ENCODE measurements around the gene AP4E1.

The AP4E1 gene

GRCh38 chr15:50876989-50877360 lies 31.5 kb upstream of the AP4E1 start:
- no peaks in the 10 kb centered on the region for H3K36me3 ChIP-seq (ENCODE audit: insufficient read depth, low read length)
- H3K79me2 ChIP-seq (ENCODE audit: control insufficient read depth, insufficient read depth, low read length, unreplicated experiment) = no peaks in the 10 kb centered on the region
- peaks cover 22% of the 10 kb centered on the region for H3K4me1 ChIP-seq (ENCODE audit: control insufficient read depth, insufficient read depth, low read length, unreplicated experiment)
- peak overlapping the region; percentile 66 for H3K4me3 ChIP-seq (ENCODE audit: low read depth, low read length)
- H2AFZ ChIP-seq (ENCODE audit: low read length, unreplicated experiment) = peak overlapping the region; percentile 97
- H3K27ac ChIP-seq (ENCODE audit: low read depth, low read length) = no peak overlapping the region
- peaks cover 14% of the 10 kb centered on the region for H3K27me3 ChIP-seq (ENCODE audit: insufficient read depth, low read length)

GRCh38 chr15:50879016-50879617 lies 29.4 kb upstream of the AP4E1 start:
- H3K79me2 ChIP-seq (ENCODE audit: control insufficient read depth, insufficient read depth, low read length, unreplicated experiment) = no peaks in the 10 kb centered on the region
- H3K27ac ChIP-seq (ENCODE audit: low read depth, low read length) = no peak overlapping the region
- no peaks in the 10 kb centered on the region for H3K27me3 ChIP-seq (ENCODE audit: insufficient read depth, low read length)
- H3K36me3 ChIP-seq (ENCODE audit: insufficient read depth, low read length) = no peaks in the 10 kb centered on the region
- H2AFZ ChIP-seq (ENCODE audit: low read length, unreplicated experiment) = peak overlapping the region; percentile 11
- no peak overlapping the region for H3K4me3 ChIP-seq (ENCODE audit: low read depth, low read length)
- H3K4me1 ChIP-seq (ENCODE audit: control insufficient read depth, insufficient read depth, low read length, unreplicated experiment) = peaks cover 27% of the 10 kb centered on the region

DNA sequence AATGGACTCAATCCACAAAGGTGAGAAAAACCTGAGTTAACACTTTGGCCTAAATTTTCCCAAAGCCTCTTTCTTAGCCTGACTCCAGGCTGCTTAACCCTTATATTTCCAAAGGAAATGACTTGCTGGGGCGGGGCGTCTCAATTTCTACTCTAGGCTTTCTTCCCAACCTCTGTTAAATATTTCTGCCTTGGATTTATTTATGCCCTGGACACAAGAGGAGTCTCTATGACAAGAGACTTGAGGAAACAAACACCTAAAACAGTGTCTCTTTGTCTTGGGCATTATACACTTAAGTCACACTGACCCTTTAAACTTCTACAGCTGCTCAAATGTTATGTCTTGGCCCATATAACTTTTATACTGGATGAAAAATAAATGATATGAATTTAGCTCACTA lies 28.3 kb upstream of the AP4E1 start:
- Histone ChIP-seq H3K27ac (ENCODE audit: low read depth, low read length) (peak overlapping the region; percentile 46), H3K4me1 (ENCODE audit: control insufficient read depth, insufficient read depth, low read length, unreplicated experiment) (peaks cover 37% of the 10 kb centered on the region), H3K4me3 (ENCODE audit: low read depth, low read length) (no peak overlapping the region), H2AFZ (ENCODE audit: low read length, unreplicated experiment) (peak overlapping the region; percentile 21), H3K36me3 (ENCODE audit: insufficient read depth, low read length) (no peaks in the 10 kb centered on the region), H3K27me3 (ENCODE audit: insufficient read depth, low read length) (no peaks in the 10 kb centered on the region), H3K79me2 (ENCODE audit: control insufficient read depth, insufficient read depth, low read length, unreplicated experiment) (no peaks in the 10 kb centered on the region)

DNA sequence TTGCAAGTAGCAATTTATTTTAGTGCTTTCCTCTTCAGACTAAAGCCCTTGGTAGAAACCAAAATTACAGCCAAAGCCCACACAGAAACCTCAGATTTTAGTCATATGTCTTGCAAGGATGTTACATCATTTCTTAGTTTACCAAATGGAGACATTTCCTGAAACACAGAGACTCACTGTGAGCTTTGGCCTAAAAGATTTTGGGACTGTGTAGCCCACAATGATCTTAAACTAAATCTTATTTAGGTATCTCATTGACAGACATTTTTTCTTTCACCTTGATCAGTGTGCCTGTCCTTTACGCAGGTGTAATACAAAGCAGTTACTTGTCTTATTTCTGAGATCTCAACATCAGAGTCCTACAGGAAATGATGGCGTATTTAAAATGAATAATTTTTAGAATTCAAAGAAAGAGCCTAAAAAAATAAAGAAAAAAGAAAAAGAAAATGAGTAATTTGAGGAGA lies 27.8 kb upstream of the AP4E1 start:
- peak overlapping the region; percentile 46 for H3K27ac ChIP-seq (ENCODE audit: low read depth, low read length)
- no peaks in the 10 kb centered on the region for H3K36me3 ChIP-seq (ENCODE audit: insufficient read depth, low read length)
- H3K27me3 ChIP-seq (ENCODE audit: insufficient read depth, low read length) = no peaks in the 10 kb centered on the region
- H3K4me3 ChIP-seq (ENCODE audit: low read depth, low read length) = no peak overlapping the region
- no peaks in the 10 kb centered on the region for H3K79me2 ChIP-seq (ENCODE audit: control insufficient read depth, insufficient read depth, low read length, unreplicated experiment)
- H3K4me1 ChIP-seq (ENCODE audit: control insufficient read depth, insufficient read depth, low read length, unreplicated experiment) = peaks cover 37% of the 10 kb centered on the region
- peak overlapping the region; percentile 21 for H2AFZ ChIP-seq (ENCODE audit: low read length, unreplicated experiment)

GRCh38 chr15:50881121-50882048 lies 27.1 kb upstream of the AP4E1 start:
- Histone ChIP-seq H2AFZ (ENCODE audit: low read length, unreplicated experiment) (no peak overlapping the region), H3K36me3 (ENCODE audit: insufficient read depth, low read length) (no peaks in the 10 kb centered on the region), H3K27ac (ENCODE audit: low read depth, low read length) (peak overlapping the region; percentile 46), H3K4me1 (ENCODE audit: control insufficient read depth, insufficient read depth, low read length, unreplicated experiment) (peaks cover 41% of the 10 kb centered on the region), H3K4me3 (ENCODE audit: low read depth, low read length) (no peak overlapping the region), H3K79me2 (ENCODE audit: control insufficient read depth, insufficient read depth, low read length, unreplicated experiment) (no peaks in the 10 kb centered on the region), H3K27me3 (ENCODE audit: insufficient read depth, low read length) (no peaks in the 10 kb centered on the region)

DNA sequence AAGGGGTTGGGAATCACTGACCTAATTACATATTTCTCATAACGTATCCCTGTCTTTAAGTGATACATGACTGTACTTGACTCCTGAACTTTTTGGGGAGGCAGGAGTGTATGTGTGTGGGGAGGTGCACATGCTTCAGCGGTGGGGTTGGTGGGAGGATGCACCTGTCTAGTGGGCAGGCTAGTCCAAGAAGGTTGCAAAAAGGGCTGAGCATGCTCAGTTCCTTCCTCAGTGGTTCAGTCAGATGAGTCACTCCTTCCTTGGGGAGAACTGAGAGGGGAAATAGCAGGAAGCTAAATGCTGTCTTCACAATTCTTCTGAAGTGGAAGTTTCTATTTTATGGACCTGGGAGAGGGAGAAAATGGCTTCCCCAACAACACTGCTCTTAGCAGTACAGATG lies 24.6 kb upstream of the AP4E1 start:
- Histone ChIP-seq H3K27ac (ENCODE audit: low read depth, low read length) (peak overlapping the region; percentile 88), H3K4me3 (ENCODE audit: low read depth, low read length) (peak overlapping the region; percentile 32; the same call in 1 of the 2 replicates), H3K27me3 (ENCODE audit: insufficient read depth, low read length) (no peaks in the 10 kb centered on the region), H2AFZ (ENCODE audit: low read length, unreplicated experiment) (peak overlapping the region; percentile 70), H3K36me3 (ENCODE audit: insufficient read depth, low read length) (no peaks in the 10 kb centered on the region), H3K4me1 (ENCODE audit: control insufficient read depth, insufficient read depth, low read length, unreplicated experiment) (peaks cover 47% of the 10 kb centered on the region), H3K79me2 (ENCODE audit: control insufficient read depth, insufficient read depth, low read length, unreplicated experiment) (no peaks in the 10 kb centered on the region)

- Histone ChIP-seq H3K27ac (ENCODE audit: low read depth, low read length) (peak overlapping the region; percentile 88), H2AFZ (ENCODE audit: low read length, unreplicated experiment) (peak overlapping the region; percentile 70), H3K36me3 (ENCODE audit: insufficient read depth, low read length) (no peaks in the 10 kb centered on the region), H3K79me2 (ENCODE audit: control insufficient read depth, insufficient read depth, low read length, unreplicated experiment) (no peaks in the 10 kb centered on the region), H3K27me3 (ENCODE audit: insufficient read depth, low read length) (no peaks in the 10 kb centered on the region), H3K4me3 (ENCODE audit: low read depth, low read length) (peak overlapping the region; percentile 32), H3K4me1 (ENCODE audit: control insufficient read depth, insufficient read depth, low read length, unreplicated experiment) (peaks cover 43% of the 10 kb centered on the region)
These were observed 23.9 kb upstream of the AP4E1 start for GRCh38 chr15:50884540-50884939.

DNA sequence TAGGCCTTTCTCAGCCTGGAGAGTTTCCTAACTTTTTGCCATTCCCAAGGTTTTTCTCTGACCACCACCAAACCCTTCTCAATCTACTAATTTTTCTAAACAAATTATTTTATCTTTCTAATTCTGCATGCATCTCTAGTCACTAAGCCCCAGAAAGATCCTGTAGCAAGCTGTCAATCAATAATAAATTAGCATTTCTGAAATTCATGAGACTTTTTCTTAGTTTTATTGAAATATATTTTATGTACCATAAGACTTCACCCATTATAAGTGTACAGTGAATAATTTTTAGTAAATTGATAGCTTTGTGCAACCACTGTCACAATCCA lies 22.4 kb upstream of the AP4E1 start:
- Histone ChIP-seq H3K4me1 (ENCODE audit: control insufficient read depth, insufficient read depth, low read length, unreplicated experiment) (peaks cover 32% of the 10 kb centered on the region), H2AFZ (ENCODE audit: low read length, unreplicated experiment) (peak overlapping the region; percentile 48), H3K27me3 (ENCODE audit: insufficient read depth, low read length) (no peaks in the 10 kb centered on the region), H3K79me2 (ENCODE audit: control insufficient read depth, insufficient read depth, low read length, unreplicated experiment) (no peaks in the 10 kb centered on the region), H3K36me3 (ENCODE audit: insufficient read depth, low read length) (no peaks in the 10 kb centered on the region), H3K27ac (ENCODE audit: low read depth, low read length) (peak overlapping the region; percentile 88), H3K4me3 (ENCODE audit: low read depth, low read length) (no peak overlapping the region; the same call in 1 of the 2 replicates)

- Histone ChIP-seq H3K4me1 (ENCODE audit: control insufficient read depth, insufficient read depth, low read length, unreplicated experiment) (peaks cover 26% of the 10 kb centered on the region), H3K27ac (ENCODE audit: low read depth, low read length) (peak overlapping the region; percentile 88; the same call in 1 of the 2 replicates), H3K27me3 (ENCODE audit: insufficient read depth, low read length) (no peaks in the 10 kb centered on the region), H2AFZ (ENCODE audit: low read length, unreplicated experiment) (no peak overlapping the region), H3K36me3 (ENCODE audit: insufficient read depth, low read length) (no peaks in the 10 kb centered on the region), H3K79me2 (ENCODE audit: control insufficient read depth, insufficient read depth, low read length, unreplicated experiment) (no peaks in the 10 kb centered on the region), H3K4me3 (ENCODE audit: low read depth, low read length) (no peak overlapping the region)
These were observed 21.7 kb upstream of the AP4E1 start for GRCh38 chr15:50886611-50887345.

- H3K36me3 ChIP-seq (ENCODE audit: insufficient read depth, low read length) = no peaks in the 10 kb centered on the region
- H3K4me3 ChIP-seq (ENCODE audit: low read depth, low read length) = no peak overlapping the region
- H3K4me1 ChIP-seq (ENCODE audit: control insufficient read depth, insufficient read depth, low read length, unreplicated experiment) = peaks cover 26% of the 10 kb centered on the region
- no peaks in the 10 kb centered on the region for H3K27me3 ChIP-seq (ENCODE audit: insufficient read depth, low read length)
- H3K79me2 ChIP-seq (ENCODE audit: control insufficient read depth, insufficient read depth, low read length, unreplicated experiment) = no peaks in the 10 kb centered on the region
- H3K27ac ChIP-seq (ENCODE audit: low read depth, low read length) = no peak overlapping the region
- no peak overlapping the region for H2AFZ ChIP-seq (ENCODE audit: low read length, unreplicated experiment)
These were observed 20.4 kb upstream of the AP4E1 start for GRCh38 chr15:50888054-50888453.
